NCI-H2081 treated with DMSO at 0.1 percent for 48 hours (cell line): Measurements from ENCODE around the gene UNC5A.

Experiments used
- DNase-seq: peaks from one replicate; lab custom pipeline; 2025; lab: John Stamatoyannopoulos, UW

The UNC5A gene

DNA sequence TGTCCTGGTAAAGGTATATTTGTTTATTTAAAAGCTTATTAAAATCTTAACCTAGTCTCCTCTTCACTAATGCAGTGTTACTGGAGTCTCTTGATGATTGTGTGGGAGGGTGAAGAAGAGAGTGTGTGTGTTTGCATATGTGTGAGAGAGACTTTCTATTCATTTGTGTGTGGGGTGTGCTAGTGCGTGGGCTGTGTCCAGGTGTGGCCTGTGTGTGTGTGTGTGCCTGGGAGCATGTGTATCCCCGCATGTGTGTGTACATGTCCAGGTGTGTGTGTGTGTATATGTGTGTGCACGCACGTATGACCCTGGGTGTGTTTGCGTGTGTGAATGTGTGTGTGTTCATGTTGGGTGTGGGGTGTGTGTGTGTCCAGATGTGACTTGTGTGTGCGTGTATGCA lies 10.3 kb upstream of the UNC5A start:
- DNase-seq, result no peak

DNA sequence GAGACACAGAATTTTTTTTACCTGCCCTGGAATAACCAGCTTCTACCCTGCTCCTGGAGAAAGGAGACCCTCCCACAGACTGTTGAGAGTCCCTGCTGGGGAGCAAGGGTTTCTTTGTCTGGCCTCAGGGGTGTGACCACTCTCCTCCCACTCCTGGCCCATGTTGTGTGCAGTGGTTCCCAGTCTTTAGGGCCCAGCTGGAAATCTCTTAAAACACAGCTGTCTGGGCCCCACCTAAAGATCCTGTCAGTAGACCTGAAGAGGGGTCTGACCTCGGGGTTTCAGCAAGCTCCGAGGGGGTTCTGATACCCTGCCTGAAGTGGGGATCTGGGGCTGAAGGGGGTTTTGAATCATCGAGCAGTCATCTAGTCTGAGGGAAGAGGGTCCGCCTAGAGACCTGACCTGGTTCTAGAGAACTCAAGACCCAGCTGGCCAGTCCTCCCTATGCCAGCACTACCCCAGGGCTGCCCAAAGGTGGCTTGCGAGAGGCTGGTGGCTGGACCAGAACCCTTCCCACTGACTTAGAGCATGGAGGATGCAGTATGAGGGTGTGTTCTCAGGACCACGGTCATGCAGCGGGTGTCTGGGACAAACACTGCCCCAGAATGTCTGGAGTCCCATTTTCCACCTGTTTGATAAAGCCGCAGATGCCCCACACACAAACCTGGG lies 8.1 kb upstream of the UNC5A start:
- DNase-seq, result no peak

DNA sequence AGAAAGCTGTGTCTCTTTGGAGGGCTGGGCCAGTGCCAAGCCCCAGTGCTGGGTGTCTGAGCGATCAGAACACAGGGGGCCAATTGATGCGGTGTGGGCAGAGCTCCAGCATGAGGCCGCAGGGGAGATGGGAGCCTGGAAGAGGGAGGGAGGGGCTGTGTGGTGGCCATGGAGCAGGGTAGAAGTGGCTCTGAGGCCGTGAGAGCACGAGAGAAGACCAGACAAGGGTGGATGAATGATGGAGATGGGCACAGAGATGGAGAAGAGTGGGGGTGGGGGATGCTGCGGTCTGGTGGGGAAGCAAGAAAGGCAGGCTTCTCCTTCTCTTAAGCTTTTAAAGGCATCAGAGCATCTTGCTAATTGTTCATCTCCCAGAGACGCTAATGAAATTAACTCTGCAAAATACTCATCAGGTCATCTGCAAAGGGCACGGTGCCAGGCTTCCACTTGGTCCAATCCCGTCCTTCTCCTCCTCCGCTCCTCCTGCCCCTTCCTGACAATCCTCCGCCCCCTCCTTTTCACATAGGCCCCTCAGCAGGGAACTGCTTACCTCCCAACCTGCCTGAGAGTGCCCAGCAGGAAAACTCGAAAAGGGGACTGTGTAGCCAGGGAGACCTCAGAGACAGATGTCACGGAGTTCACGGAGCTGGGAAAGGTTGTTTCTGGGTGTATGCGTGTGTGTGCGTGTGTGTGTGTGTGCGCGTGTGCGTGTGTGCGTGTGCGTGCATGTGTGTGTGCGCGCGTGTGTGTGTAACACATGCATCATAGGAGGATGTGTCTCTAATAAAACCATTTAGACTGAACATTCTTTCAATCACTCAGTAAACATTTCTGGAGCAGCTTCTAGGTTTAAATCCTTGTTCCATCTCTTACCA lies 7.1 kb upstream of the UNC5A start:
- DNase-seq, result peak; percentile 22

DNA sequence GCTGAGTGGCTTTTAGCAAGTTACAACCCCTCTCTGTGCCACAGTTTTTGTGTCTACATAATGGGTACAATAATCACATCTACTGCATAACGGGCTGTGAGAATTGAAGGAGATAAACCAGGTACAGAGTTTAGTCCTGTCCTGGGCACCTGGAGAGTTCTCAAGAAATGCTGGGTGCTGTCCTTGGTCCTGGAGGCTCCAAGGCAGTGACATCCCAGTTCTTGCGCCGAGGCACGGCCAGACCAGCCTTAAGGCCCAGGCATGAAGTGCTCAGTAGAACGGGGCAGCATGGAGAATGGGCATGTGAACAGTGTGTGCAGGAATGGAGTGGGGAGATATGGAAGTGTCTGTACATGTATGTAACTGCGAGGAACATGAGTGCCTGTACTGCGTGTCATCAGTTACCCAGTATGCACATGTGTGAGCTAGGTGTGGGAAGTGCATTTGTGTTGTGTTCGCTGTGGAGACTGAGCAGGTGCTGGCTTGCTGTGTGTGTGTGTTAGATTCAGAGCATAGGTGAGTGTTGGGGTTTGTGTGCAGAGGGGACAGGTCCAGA lies 6.3 kb upstream of the UNC5A start:
- no peak for DNase-seq

DNA sequence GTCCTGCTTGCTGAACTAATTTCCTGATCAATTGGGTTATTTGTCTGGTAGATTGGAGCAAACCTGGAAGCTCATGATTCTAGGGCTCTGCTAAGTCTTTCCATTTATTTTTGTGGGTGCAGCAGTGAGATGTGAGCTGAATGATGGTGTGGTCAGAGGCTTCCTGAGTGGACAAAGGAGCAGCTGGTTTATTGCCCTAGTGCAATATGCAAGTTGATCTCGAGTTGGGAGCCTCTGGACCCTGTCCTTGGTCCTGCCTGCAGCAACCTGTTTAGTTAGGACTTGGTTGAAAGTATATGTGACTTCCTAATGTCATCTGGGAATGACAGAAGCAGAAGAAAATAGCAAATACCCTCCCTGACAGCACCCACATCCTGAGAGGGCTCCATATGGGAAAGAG lies 4.2 kb upstream of the UNC5A start:
- DNase-seq, result no peak

DNA sequence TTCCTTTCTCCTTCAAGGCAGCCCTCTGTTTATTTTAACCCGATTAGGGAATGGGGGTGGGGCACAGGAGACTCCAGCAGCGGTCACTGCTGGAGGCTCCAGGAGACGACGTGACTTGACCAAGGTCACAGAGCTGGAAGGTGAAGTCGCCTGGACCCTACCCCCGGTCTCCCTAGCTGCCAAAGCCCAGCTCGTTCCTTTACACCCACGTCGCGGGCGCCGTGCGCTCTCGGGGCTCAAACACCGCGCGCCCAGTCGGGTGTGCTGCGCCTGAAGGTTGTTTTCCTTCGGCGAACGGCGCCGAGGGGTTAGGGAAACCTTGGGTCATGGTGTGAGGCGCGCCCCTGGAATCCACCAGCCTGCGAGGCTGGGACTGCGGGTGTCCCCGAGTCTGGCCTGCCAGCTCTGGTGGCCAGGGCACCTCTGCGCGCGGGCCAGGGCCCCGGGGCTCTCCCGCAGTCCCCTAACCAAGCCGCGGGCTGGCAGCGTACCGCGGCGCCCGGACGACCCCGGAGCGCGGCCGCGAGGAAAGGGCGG lies 747 bp upstream of the UNC5A start:
- DNase-seq, result no peak

DNA sequence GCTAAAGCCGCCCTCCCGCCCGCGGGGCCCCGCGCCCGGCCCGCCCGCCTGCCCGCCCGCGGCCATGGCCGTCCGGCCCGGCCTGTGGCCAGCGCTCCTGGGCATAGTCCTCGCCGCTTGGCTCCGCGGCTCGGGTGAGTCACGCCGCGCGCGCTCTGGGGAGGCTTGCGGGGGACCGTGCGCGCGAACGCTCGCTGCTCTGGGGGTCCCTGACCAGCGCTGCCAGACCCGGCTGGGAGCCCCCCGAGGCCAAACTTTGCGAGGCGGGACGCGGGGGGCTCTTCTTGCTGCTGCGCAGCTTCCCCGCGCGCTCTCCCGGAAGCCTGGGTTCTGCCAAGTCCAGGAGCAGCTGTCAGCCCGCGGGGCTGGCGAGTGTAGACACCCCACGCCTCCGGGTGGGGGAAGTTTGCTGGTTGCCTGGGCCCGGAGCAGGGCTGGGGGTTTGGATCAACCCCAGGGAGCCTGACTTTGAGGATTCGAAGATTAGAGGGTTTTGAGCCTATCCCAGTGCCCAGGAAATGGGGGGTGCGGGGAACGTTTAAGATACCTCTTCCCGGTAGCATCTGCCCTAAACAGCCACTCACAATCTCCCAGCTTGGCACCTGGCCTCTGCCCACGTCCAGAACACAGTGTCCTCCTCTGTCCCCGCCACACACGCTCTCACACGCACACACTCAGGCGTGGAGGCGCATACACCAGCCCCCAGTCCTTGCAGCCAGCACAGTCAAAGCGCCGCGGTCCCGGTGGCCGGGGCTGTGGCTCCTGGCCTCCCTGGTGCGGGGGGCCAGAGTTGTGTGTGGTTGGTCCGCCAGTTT lies 535 bp downstream of the UNC5A start:
- peak; percentile 33 for DNase-seq

DNA sequence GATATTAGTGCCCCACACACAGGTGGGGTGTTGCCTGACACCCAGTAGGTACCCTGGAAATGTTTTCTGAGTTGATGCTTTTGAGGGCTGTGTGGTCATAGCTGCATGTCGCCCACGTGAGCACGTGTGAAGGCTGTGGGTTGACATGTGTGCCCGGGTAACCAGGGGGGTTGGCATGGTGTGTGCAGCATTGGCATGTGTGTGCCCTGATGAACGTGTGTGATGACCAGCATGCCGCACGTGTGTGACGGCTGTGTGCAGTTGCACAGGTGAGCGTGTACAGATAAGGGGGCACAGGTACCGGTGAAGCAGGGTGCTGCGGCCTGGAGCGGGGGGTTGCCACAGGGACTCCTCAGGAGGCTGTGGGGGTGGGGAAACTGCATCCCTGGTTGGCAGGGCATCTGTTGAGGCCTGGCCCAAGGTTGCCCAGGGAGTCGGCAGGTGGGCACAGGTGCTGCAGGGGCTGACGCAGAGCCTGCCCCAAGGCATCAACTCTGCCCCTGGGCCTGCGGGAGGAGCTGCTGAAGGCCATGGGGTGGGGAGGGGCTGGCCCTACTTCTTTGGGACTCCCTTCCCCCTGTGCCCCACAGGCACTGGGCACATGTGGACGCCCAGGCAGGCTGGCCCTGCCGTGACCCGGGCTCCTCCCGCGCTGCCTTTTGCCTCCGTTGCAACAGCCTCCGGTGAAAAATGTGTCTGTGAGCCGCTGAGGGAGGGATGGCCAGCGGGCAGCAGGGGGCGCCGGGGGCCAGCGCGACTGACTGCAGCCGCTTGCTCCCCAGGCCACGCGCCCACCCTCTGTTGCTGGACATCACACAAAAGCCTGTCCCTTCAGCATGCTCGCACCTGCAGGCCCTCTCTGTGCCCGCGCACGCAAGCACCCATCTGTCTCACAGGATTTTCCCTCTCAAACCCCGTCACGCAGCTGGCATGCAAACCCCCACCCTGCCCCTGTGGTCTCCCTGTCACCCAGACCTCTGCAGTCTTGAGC lies 2.2 kb downstream of the UNC5A start:
- no peak for DNase-seq

DNA sequence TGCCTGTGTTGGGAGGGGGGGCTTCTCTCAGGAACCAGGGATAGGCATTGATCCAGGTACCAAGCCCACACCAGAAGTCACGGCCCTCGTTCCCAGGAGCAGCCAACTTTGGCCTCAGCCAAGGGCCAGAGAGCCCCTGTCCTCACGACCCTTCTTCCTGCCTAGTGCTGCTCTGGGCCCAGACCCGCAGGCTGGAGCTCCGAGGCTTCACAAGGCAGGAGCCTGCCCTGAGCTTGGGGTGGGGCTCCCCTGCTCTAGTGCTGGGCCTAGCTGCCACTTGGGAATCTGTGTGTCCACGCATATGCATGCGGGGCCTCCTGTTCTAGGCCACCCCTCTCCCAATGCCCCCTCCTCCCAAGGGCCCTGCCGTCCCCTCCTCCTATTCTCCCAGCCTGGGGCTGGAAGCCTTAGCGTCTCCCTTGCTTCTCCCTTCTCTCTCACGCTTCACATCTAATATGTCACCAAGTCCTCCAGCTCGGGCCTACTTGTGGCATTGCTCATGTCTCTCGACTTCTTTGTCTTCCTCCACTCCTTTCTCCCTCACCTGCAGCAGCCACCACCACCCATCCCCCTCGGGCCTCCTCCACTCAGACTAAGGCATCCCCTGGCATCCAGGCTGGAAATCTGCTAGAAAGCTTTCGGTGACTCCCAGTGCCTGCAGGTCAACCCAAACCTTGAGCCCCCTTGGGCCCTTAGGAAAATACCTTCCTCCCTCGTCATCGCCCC lies 3.4 kb downstream of the UNC5A start:
- DNase-seq, result no peak

DNA sequence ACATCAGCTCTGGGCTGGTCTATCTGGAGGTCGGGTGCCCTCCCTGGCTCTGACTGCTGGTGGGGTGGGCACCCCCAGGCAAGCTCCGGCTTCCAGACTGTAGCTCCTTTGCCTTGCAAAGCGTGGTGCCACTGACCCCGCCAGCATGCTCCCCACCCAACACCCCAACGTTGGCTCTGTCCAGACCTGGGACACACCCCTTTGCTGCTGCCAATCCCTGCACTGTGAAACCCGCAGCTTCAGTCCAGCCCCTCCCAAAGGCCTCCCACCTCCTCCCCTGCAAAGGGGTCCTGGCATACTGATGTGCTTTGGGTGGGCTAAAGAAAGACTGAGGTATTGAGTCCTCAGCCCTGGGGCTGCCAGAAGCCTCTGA lies 3.9 kb downstream of the UNC5A start:
- DNase-seq, result no peak

DNA sequence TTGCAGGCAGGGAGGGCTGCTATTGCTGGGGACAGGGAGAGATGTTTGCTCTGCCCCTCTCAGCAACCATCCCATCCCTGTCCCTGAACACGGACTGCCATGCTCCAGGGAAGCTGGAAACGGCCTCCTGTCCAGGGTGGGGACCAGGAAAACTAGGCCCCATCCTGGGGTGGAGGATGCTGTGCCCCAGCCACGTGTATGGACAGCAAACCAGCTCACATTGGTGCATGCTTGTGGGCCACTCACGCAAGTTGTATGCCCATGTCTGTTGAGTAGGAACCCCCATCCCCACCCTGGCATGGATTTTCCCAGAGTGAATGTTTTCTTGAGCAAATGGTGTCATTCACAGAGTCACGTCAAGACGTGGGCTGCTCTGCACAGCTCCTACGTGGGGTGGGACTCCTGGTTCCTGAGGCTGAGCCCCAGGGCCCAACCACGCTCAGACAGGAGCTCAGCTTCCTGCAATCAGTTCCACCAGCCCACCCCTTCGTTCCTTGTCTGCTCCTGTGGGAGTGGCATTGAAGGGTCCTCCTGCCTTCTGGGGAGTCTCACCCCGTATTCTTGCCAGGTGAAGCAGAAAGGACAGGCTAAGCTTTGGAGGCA lies 4.6 kb downstream of the UNC5A start:
- no peak for DNase-seq

DNA sequence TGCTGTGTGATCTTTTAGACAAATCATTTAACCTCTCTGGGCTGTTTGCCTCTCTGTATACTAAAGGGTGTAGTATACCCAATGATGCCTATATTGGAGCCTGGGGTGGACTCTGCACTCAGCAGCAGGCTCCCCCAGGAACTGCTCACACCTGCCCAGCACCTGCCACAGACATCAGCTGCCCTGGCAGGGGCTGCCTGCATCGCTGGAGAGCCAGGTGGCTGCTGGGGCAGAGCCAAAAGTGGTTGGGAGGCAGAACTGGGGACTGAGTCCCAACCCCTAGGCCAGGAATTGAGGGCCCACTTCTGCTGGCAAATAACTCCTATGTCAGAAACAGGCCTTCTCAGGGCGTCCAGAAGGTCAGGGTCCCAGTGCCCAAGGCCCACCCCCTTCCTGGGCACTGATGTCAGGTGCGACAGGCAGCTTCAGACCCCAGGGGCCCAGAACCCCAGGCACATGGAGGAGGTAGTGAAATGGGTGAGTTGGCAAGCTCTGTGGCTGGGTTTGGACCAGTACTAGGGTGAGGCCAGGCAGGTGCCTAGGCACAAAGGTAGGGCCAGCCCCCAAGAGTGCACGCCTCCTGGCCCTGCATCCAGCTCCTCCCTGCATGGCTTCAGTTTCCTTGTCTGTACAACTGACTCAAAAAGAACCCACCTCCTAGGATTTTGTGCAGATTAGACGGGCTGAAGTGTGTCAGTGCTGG lies 5.8 kb downstream of the UNC5A start:
- peak; percentile 53 for DNase-seq

DNA sequence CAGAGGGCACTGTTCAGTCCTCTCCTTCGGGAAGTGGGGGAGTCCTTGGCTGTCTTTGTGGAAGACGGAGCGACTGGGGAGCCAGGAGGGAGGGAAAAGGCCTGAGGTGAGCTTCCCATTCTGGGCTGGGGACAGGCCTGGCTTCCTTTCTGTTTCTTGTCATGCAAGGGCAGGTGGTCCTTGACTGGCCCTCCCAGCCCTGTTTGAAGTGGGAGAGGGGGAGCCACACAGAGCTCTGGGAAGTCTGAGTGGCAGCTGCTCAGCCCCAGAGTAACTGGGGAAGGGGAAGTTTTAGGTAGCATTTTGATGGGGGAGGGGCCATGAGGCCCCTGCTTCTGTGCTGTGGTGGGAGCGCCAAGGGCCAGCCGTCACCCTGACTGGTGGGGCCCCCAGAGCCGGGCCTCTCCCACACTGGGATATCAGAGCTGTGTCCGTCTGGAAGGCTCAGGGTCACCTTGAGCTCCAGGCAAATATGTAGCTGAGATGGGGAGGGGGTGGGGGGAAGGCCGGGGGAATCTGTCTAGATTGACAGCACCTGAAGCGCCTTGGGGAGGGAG lies 6.5 kb downstream of the UNC5A start:
- no peak for DNase-seq

DNA sequence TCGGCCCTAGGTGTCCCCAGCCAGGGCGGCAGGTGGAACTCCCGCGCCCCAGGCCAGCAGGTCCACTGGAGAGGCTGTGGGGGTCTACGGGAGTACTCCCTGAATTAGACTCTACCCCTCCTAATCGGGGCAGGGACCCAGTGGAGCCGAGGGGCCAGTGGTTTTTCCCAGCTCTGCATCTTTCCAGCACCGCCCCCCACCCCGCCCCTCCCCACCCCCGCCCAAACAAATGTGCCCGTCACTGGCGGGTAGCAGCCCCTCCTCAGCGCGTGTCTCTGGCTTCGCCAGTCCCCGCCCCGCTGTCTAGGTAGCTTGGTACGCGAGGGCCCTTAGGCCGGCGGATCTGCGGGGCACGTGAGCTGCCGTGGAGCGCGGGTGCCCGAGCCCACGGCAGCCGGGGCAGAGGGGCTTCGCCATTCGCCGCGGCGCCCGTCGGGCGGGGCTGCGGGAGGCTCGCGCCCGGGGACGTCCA lies 7.0 kb downstream of the UNC5A start:
- no peak for DNase-seq

DNA sequence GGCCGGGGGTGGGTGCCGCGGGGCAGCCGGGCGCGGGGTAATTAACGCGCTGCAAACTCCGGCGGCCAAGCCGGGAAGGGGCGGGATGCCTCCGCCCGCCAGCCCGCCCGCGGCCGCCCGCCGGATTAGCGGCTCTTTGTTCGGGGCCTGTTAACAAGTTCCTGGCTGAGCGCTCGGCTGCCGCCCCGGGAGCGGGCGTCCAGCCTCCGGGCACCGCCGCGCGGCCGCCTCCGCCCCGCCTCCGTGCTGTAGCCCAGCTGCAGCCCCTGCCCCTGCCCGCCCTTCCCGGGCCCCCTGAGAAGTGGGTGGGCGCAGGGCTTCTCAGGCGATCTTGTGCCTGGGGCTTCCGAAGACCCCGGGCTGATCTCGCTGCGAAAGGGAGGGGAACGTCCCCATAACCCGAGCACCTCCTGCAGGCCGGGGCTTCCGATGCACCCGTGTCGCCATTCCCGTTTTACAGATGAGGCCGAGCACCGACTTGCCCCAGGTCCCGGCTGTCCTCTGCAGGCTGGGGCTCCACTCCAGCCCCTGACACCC lies 7.5 kb downstream of the UNC5A start:
- DNase-seq, result peak; percentile 35

DNA sequence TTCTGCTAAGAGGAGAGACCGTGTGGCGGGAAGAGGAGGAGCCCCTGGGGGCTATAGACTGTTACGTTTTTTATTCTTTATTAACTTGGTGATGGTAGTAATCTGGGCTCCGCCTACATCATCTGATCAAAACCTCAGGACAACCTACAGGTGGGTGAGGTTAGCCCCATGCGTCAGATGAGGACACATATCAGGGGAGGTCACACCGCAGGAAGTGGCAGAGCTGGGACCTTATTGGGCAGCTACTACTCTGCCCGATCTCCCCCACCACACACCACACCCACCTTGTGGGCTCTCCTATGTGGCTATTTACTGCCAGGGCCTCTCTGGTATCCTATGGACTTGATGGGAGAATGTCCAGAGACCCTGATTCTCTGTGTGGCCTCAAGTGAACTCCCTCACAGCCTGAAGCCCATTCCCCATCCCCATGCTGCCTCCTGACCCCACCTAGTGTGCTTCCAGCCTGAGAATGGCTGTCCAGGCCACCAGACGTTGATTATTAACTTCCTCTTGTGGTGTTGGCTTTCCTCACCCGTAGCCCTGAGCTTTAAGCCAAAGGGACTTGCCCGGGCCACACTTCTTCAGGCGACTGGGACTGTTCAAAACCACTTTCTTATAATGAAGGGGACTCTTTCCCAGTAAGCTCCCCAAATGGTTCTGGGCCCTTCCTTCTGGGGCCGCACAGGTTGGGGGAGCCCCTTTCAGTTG lies 8.2 kb downstream of the UNC5A start:
- no peak for DNase-seq

DNA sequence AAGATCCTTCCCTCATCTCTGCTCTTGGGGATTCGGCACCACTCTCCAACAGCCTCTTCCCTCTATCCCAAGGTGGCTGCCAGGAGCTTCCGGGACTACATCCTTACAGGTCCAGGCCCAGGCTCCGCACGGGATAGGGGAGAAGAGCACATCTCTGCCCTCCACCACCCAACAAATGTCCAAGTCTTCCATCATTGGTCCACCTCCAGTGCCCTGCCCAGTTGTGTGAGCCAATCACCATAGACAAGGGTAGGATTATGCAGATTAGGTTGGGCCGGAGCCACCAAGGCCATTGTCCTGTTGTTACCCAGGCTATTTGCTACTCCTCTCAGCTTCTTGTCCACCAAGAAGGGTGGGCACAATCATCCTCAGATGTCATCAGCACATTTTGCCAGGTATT lies 9.1 kb downstream of the UNC5A start:
- DNase-seq, result no peak

DNA sequence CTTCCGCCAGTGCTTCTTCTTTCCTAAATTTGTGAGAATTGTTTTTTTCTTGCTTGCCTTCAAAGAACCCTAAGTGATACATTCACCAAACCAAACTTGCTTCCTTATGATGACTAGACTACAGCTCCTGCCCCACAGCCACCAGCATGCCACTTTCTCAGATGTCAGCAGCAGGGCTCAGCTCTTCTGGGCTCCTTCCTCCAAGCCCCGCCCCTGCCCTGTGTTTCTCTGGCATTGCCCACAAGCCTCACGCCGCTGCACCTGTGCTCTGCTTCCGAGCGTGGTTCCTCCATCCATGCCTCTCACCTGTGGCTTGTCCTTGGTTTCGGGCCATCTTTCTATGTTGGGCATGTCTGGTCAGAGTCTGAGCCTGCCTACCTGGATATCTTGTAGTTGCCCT lies 10.6 kb downstream of the UNC5A start:
- no peak for DNase-seq
